Spleen (tissue), 7 donors: ENCODE measurements around the gene OBP2A.

ENCODE experiments used
- CTCF ChIP-seq, 11 experiments: fragments of 200-600 bp in 7 of 11; fragments of 450-650 bp in 4 of 11; sonication (generic) in 4 of 11; IDR thresholded peaks in 8 of 11; conservative IDR thresholded peaks in 3 of 11; 1 replicate in 7 of 11; 2 replicates in 4 of 11; pipeline versions ENCODE4 v1.4.0 to v1.8.0; 2016 to 2021; ENCODE audit warnings: antibody characterized with exemption in 11 of 11, inconsistent platforms in 4 of 11, mild to moderate bottlenecking in 1 of 11
- POLR2A ChIP-seq, 3 donors: fragments of 450-650 bp; IDR thresholded peaks; one replicate each; pipeline ENCODE4 v1.5.1; 2017; ENCODE audit warnings: antibody characterized with exemption in 3 of 3, mild to moderate bottlenecking in 1 of 3
- POLR2AphosphoS5 ChIP-seq, 3 donors: sonication (generic); formaldehyde crosslinking; IDR thresholded peaks; one replicate each; pipeline ENCODE4 v1.5.1; 2017; ENCODE audit warnings: antibody characterized with exemption in 3 of 3
- donor health status: DM: no; HTN: no; CAD: no; lungs with moderate emphysema.
- donor health status: DM: no; HTN: no; CAD: no.
- donor health status: DM: no; HTN: no; CAD: no.

GRCh38 chr9:135570456-135570855 is 24.5 kb downstream of the OBP2A start:
- TF ChIP-seq CTCF (IDR thresholded peaks at IDR 0.05 in 8 of 11, conservative IDR thresholded peaks at IDR 0.05 in 3 of 11) (no peak), POLR2A (IDR thresholded peaks at IDR 0.05) (no peak), POLR2AphosphoS5 (IDR thresholded peaks at IDR 0.05) (no peak)
